ENCODE data around the gene L1CAM. TPM values are rescaled to one million over a fixed set of nuclear protein-coding genes. Genes with fewer than 3 reads are reported as not detected.
A peak's percentile ranks its signal among the peaks of the same experiment; 100 is the strongest.

Gene L1CAM
- total and polyA plus RNA-seq, 12 donors, result 0.52 to 50.1 (median 7.2) TPM

- H3K36me3 ChIP-seq (replicated peaks in 1 of 2), result no peaks in the 10 kb centered on the region
- H3K4me1 ChIP-seq (replicated peaks in 1 of 2), result no peaks in the 10 kb centered on the region
- intact Hi-C loops (cut with DNase I), result no loop called here
- no peak overlapping the region for H3K27ac ChIP-seq
- TF ChIP-seq CTCF (IDR thresholded peaks at IDR 0.05) (no peak), POLR2A (IDR thresholded peaks at IDR 0.05) (no peak)
- WGBS, 4 donors, result 61 to 87% (median 69%) methylated on average over 6 to 12 of the region's 12 CpGs
- DNase-seq, result no peak
- no peaks in the 10 kb centered on the region for H3K9me3 ChIP-seq (replicated peaks in 1 of 3)
- no peak overlapping the region for H3K4me3 ChIP-seq
- H3K27me3 ChIP-seq, result peaks cover 69% of the 10 kb centered on the region
Observed at GRCh38 chrX:153879741-153880439, 6.1 kb downstream of the L1CAM start.

- 9 to 27% (median 15%) methylated on average over 11 to 28 of the region's 28 CpGs for WGBS, 4 donors
- Histone ChIP-seq H3K27ac (no peak overlapping the region), H3K9me3 (replicated peaks in 1 of 3) (no peaks in the 10 kb centered on the region), H3K4me1 (replicated peaks in 1 of 2) (no peaks in the 10 kb centered on the region), H3K27me3 (peaks cover 61% of the 10 kb centered on the region), H3K36me3 (replicated peaks in 1 of 2) (no peaks in the 10 kb centered on the region), H3K4me3 (no peak overlapping the region)
- DNase-seq, result peak in 1 of 7 donors; percentile 16
- intact Hi-C loops (cut with DNase I), result no loop called here
- TF ChIP-seq POLR2A (IDR thresholded peaks at IDR 0.05) (no peak), CTCF (IDR thresholded peaks at IDR 0.05) (no peak)
Observed at GRCh38 chrX:153878969-153879653, 6.9 kb downstream of the L1CAM start.

- Histone ChIP-seq H3K36me3 (replicated peaks in 1 of 2) (no peaks in the 10 kb centered on the region), H3K4me3 (no peak overlapping the region), H3K4me1 (replicated peaks in 1 of 2) (no peaks in the 10 kb centered on the region), H3K27me3 (peaks cover 53% of the 10 kb centered on the region), H3K9me3 (replicated peaks in 1 of 3) (no peaks in the 10 kb centered on the region), H3K27ac (no peak overlapping the region)
- WGBS, 4 donors, result 21 to 47% (median 36%) methylated on average over 3 to 5 of the region's 5 CpGs
- intact Hi-C loops (cut with DNase I), result no loop called here
- no peak for DNase-seq
- TF ChIP-seq CTCF (IDR thresholded peaks at IDR 0.05) (no peak), POLR2A (IDR thresholded peaks at IDR 0.05) (no peak)
Observed at GRCh38 chrX:153878345-153878744, 7.6 kb downstream of the L1CAM start.

GRCh38 chrX:153877571-153878261, 8.3 kb downstream of the L1CAM start:
- TF ChIP-seq POLR2A (IDR thresholded peaks at IDR 0.05), result no peak
- TF ChIP-seq CTCF (IDR thresholded peaks at IDR 0.05), result no peak
- H3K27me3 ChIP-seq, result peaks cover 47% of the 10 kb centered on the region

More at GRCh38 chrX:153877571-153878261, 8.3 kb downstream of the L1CAM start:
- Histone ChIP-seq H3K36me3 (replicated peaks in 1 of 2) (no peaks in the 10 kb centered on the region), H3K4me3 (no peak overlapping the region), H3K9me3 (replicated peaks in 1 of 3) (no peaks in the 10 kb centered on the region), H3K4me1 (replicated peaks in 1 of 2) (no peaks in the 10 kb centered on the region), H3K27ac (no peak overlapping the region)
- DNase-seq, result no peak
- 75 to 88% (median 84%) methylated on average over 7 to 8 of the region's 8 CpGs for WGBS, 4 donors
- intact Hi-C loops (cut with DNase I), result no loop called here

Data from adrenal gland (tissue), 12 donors.